ENCODE measurements around the gene SLC7A5.
"Not testable (repeated sequence)": the region's sequence is repeated elsewhere in the genome, so short reads cannot be mapped to it uniquely, and the experiment has no call there.

Gene SLC7A5

GRCh38 chr16:87882436-87883019, 13.2 kb upstream of the SLC7A5 start:
- Histone ChIP-seq H3K36me3 (ENCODE audit: insufficient read depth, low read depth, low read length) (no peaks in the 10 kb centered on the region), H3K4me1 (ENCODE audit: insufficient read depth, low read length) (no peaks in the 10 kb centered on the region; the same call in 1 of the 2 replicates), H3K4me3 (ENCODE audit: low read length) (no peak overlapping the region), H3K9me3 (ENCODE audit: insufficient read depth, low read depth, low read length) (no peaks in the 10 kb centered on the region), H3K9ac (ENCODE audit: low read depth, low read length) (no peak overlapping the region), H3K27ac (ENCODE audit: low read length) (no peak overlapping the region), H3K27me3 (ENCODE audit: insufficient read depth, low read length) (no peaks in the 10 kb centered on the region)

- no peaks in the 10 kb centered on the region for H3K36me3 ChIP-seq (ENCODE audit: insufficient read depth, low read depth, low read length)
- H3K27me3 ChIP-seq (ENCODE audit: insufficient read depth, low read length), result no peaks in the 10 kb centered on the region
- H3K4me3 ChIP-seq (ENCODE audit: low read length), result no peak overlapping the region
- H3K9ac ChIP-seq (ENCODE audit: low read depth, low read length), result no peak overlapping the region
- no peaks in the 10 kb centered on the region; the same call in 1 of the 2 replicates for H3K4me1 ChIP-seq (ENCODE audit: insufficient read depth, low read length)
- no peaks in the 10 kb centered on the region for H3K9me3 ChIP-seq (ENCODE audit: insufficient read depth, low read depth, low read length)
- H3K27ac ChIP-seq (ENCODE audit: low read length), result no peak overlapping the region
Observed at GRCh38 chr16:87881324-87882200, 12.3 kb upstream of the SLC7A5 start.

- Histone ChIP-seq H3K9ac (ENCODE audit: low read depth, low read length) (no peak overlapping the region), H3K36me3 (ENCODE audit: insufficient read depth, low read depth, low read length) (no peaks in the 10 kb centered on the region), H3K27me3 (ENCODE audit: insufficient read depth, low read length) (no peaks in the 10 kb centered on the region; the same call in 1 of the 2 replicates), H3K9me3 (ENCODE audit: insufficient read depth, low read depth, low read length) (no peaks in the 10 kb centered on the region), H3K4me1 (ENCODE audit: insufficient read depth, low read length) (peaks cover 4% of the 10 kb centered on the region; the same call in 1 of the 2 replicates), H3K4me3 (ENCODE audit: low read length) (no peak overlapping the region), H3K27ac (ENCODE audit: low read length) (no peak overlapping the region)
Observed at GRCh38 chr16:87880117-87880696, 10.9 kb upstream of the SLC7A5 start.

- not testable (repeated sequence) for H3K27me3 ChIP-seq (ENCODE audit: insufficient read depth, low read length); H3K9ac ChIP-seq (ENCODE audit: low read depth, low read length); H3K9me3 ChIP-seq (ENCODE audit: insufficient read depth, low read depth, low read length); H3K27ac ChIP-seq (ENCODE audit: low read length); H3K4me3 ChIP-seq (ENCODE audit: low read length); H3K36me3 ChIP-seq (ENCODE audit: insufficient read depth, low read depth, low read length); H3K4me1 ChIP-seq (ENCODE audit: insufficient read depth, low read length)
Observed at GRCh38 chr16:87879411-87880013, 10.2 kb upstream of the SLC7A5 start.

- H3K4me1 ChIP-seq (ENCODE audit: insufficient read depth, low read length), result peaks cover 6% of the 10 kb centered on the region; the same call in 1 of the 2 replicates
- H3K27ac ChIP-seq (ENCODE audit: low read length), result no peak overlapping the region
- H3K27me3 ChIP-seq (ENCODE audit: insufficient read depth, low read length), result no peaks in the 10 kb centered on the region; the same call in 1 of the 2 replicates
Observed at GRCh38 chr16:87878704-87879103, 9.4 kb upstream of the SLC7A5 start.

GRCh38 chr16:87877942-87878507, 8.7 kb upstream of the SLC7A5 start:
- Histone ChIP-seq H3K36me3 (ENCODE audit: insufficient read depth, low read depth, low read length) (no peaks in the 10 kb centered on the region), H3K27me3 (ENCODE audit: insufficient read depth, low read length) (no peaks in the 10 kb centered on the region; the same call in 1 of the 2 replicates), H3K9ac (ENCODE audit: low read depth, low read length) (no peak overlapping the region), H3K4me1 (ENCODE audit: insufficient read depth, low read length) (peaks cover 6% of the 10 kb centered on the region; the same call in 1 of the 2 replicates), H3K27ac (ENCODE audit: low read length) (no peak overlapping the region), H3K4me3 (ENCODE audit: low read length) (no peak overlapping the region), H3K9me3 (ENCODE audit: insufficient read depth, low read depth, low read length) (no peaks in the 10 kb centered on the region)

More at GRCh38 chr16:87878704-87879103, 9.4 kb upstream of the SLC7A5 start:
- Histone ChIP-seq H3K9me3 (ENCODE audit: insufficient read depth, low read depth, low read length) (no peaks in the 10 kb centered on the region), H3K9ac (ENCODE audit: low read depth, low read length) (no peak overlapping the region), H3K4me3 (ENCODE audit: low read length) (no peak overlapping the region), H3K36me3 (ENCODE audit: insufficient read depth, low read depth, low read length) (no peaks in the 10 kb centered on the region)

GRCh38 chr16:87874639-87875427, 5.5 kb upstream of the SLC7A5 start:
- peaks cover 8% of the 10 kb centered on the region; the same call in 1 of the 2 replicates for H3K27me3 ChIP-seq (ENCODE audit: insufficient read depth, low read length)
- no peaks in the 10 kb centered on the region for H3K36me3 ChIP-seq (ENCODE audit: insufficient read depth, low read depth, low read length)
- peaks cover 19% of the 10 kb centered on the region for H3K4me1 ChIP-seq (ENCODE audit: insufficient read depth, low read length)
- H3K4me3 ChIP-seq (ENCODE audit: low read length), result peak overlapping the region; percentile 38; the same call in 1 of the 2 replicates
- no peak overlapping the region for H3K27ac ChIP-seq (ENCODE audit: low read length)
- peak overlapping the region; percentile 14; the same call in 1 of the 2 replicates for H3K9ac ChIP-seq (ENCODE audit: low read depth, low read length)
- H3K9me3 ChIP-seq (ENCODE audit: insufficient read depth, low read depth, low read length), result no peaks in the 10 kb centered on the region

- peak overlapping the region; percentile 54 for H3K9ac ChIP-seq (ENCODE audit: low read depth, low read length)
- peak overlapping the region; percentile 53 for H3K4me3 ChIP-seq (ENCODE audit: low read length)
- not testable (repeated sequence) for H3K36me3 ChIP-seq (ENCODE audit: insufficient read depth, low read depth, low read length); H3K27ac ChIP-seq (ENCODE audit: low read length); H3K9me3 ChIP-seq (ENCODE audit: insufficient read depth, low read depth, low read length)
- H3K27me3 ChIP-seq (ENCODE audit: insufficient read depth, low read length), result peaks cover 43% of the 10 kb centered on the region
- peaks cover 16% of the 10 kb centered on the region for H3K4me1 ChIP-seq (ENCODE audit: insufficient read depth, low read length)
Observed at GRCh38 chr16:87870418-87871291, 1.3 kb upstream of the SLC7A5 start.

- not testable (repeated sequence) for H3K36me3 ChIP-seq (ENCODE audit: insufficient read depth, low read depth, low read length); H3K9me3 ChIP-seq (ENCODE audit: insufficient read depth, low read depth, low read length); H3K27ac ChIP-seq (ENCODE audit: low read length)
- H3K9ac ChIP-seq (ENCODE audit: low read depth, low read length), result peak overlapping the region; percentile 37; the same call in 1 of the 2 replicates
- H3K4me1 ChIP-seq (ENCODE audit: insufficient read depth, low read length), result peaks cover 13% of the 10 kb centered on the region
- peak overlapping the region; percentile 53 for H3K4me3 ChIP-seq (ENCODE audit: low read length)
- peaks cover 49% of the 10 kb centered on the region for H3K27me3 ChIP-seq (ENCODE audit: insufficient read depth, low read length)
Observed at GRCh38 chr16:87869879-87870417, 641 bp upstream of the SLC7A5 start.

All from iPS-20b (cell line).